GM23338 (cell line): ENCODE measurements around the gene FAM167B. TPM values are rescaled to one million over a fixed set of nuclear protein-coding genes. Genes with fewer than 3 reads are reported as not detected.

Source experiments
- ATAC-seq: fragments of 200-7000 bp; cut with Tn5 transposase; 3 replicates; pipeline ENCODE4 v1.9.1; 2020
- DNase-seq: peaks from one replicate; pipeline ENCODE4 v3.0.0-alpha.2; 2015; ENCODE audit warnings: low spot score
- H2AFZ ChIP-seq: fragments of 200-600 bp; sonication (generic); 2 replicates; pipeline ENCODE4 v1.8.0; 2016; ENCODE audit warnings: antibody characterized with exemption, mild to moderate bottlenecking, moderate library complexity
- H3F3A ChIP-seq: fragments of 200-600 bp; sonication (generic); replicated peaks from 2 replicates; pipeline ENCODE4 v1.8.0; 2017; ENCODE audit warnings: antibody characterized with exemption, mixed run types, low read depth
- H3K27ac ChIP-seq: fragments of 200-600 bp; sonication (generic); 2 replicates; pipeline ENCODE4 v1.6.1; 2016; ENCODE audit warnings: low read depth
- H3K27me3 ChIP-seq: fragments of 200-600 bp; sonication (generic); 2 replicates; pipeline ENCODE4 v1.8.0; 2016; ENCODE audit warnings: mild to moderate bottlenecking, mixed run types, moderate library complexity; ENCODE audit not compliant: insufficient read depth
- H3K36me3 ChIP-seq: fragments of 200-600 bp; sonication (generic); 2 replicates; pipeline ENCODE4 v1.8.0; 2016; ENCODE audit warnings: mild to moderate bottlenecking; ENCODE audit not compliant: insufficient read depth
- H3K4me1 ChIP-seq: fragments of 200-600 bp; sonication (generic); 2 replicates; pipeline ENCODE4 v1.8.0; 2016; ENCODE audit warnings: mild to moderate bottlenecking, moderate library complexity; ENCODE audit not compliant: insufficient read depth
- H3K4me2 ChIP-seq: fragments of 200-600 bp; sonication (generic); 2 replicates; pipeline ENCODE4 v1.7.1; 2017; ENCODE audit warnings: mixed run types
- H3K4me3 ChIP-seq: fragments of 200-600 bp; sonication (generic); 2 replicates; pipeline ENCODE4 v1.6.1; 2016; ENCODE audit warnings: mixed run types
- H3K79me2 ChIP-seq: fragments of 200-600 bp; sonication (generic); replicated peaks from 2 replicates; pipeline ENCODE4 v1.8.0; 2017; ENCODE audit warnings: mild to moderate bottlenecking; ENCODE audit not compliant: insufficient read depth
- H3K9me2 ChIP-seq: fragments of 200-600 bp; sonication (generic); 2 replicates; pipeline ENCODE4 v1.8.0; 2017; ENCODE audit not compliant: insufficient read depth
- H4K20me1 ChIP-seq: fragments of 200-600 bp; sonication (generic); replicated peaks from 2 replicates; pipeline ENCODE4 v1.8.0; 2017; ENCODE audit warnings: mild to moderate bottlenecking; ENCODE audit not compliant: insufficient read depth
- H3K27ac Mint-ChIP-seq: 2 replicates; pipeline ENCODE4 v1.8.0; 2020; ENCODE audit warnings: inconsistent platforms, mild to moderate bottlenecking, moderate library complexity, mixed read lengths
- H3K27me3 Mint-ChIP-seq: 3 replicates; pipeline ENCODE4 v1.8.0; 2022; ENCODE audit warnings: low read depth, mild to moderate bottlenecking, moderate library complexity, mixed read lengths, inconsistent platforms; ENCODE audit not compliant: insufficient read depth, poor library complexity
- H3K36me3 Mint-ChIP-seq: 3 replicates; pipeline ENCODE4 v1.8.0; 2021; ENCODE audit warnings: low read depth, mild to moderate bottlenecking, inconsistent platforms, moderate library complexity, mixed read lengths
- H3K4me1 Mint-ChIP-seq: 3 replicates; pipeline ENCODE4 v1.8.0; 2020; ENCODE audit warnings: mild to moderate bottlenecking, inconsistent platforms, mixed read lengths
- H3K4me3 Mint-ChIP-seq: 3 replicates; pipeline ENCODE4 v1.8.0; 2021; ENCODE audit warnings: moderate library complexity, mild to moderate bottlenecking, inconsistent platforms, mixed read lengths
- H3K9me3 Mint-ChIP-seq: 3 replicates; pipeline ENCODE4 v1.8.0; 2020; ENCODE audit warnings: moderate library complexity, mild to moderate bottlenecking, inconsistent platforms, mixed read lengths
- CREB1 ChIP-seq: fragments of 250-450 bp; sonication (Bioruptor Pico); IDR thresholded peaks from 2 replicates; pipeline ENCODE4 v1.5.0; 2020; ENCODE audit warnings: low read depth, mild to moderate bottlenecking, moderate library complexity
- CTCF ChIP-seq, 2 experiments: fragments of 200-600 bp in 1 of 2; sonication (generic) in 1 of 2; conservative IDR thresholded peaks; 2 replicates each; pipeline versions ENCODE4 v1.5.1 to v1.6.1; 2016 to 2017; ENCODE audit warnings: antibody characterized with exemption in 2 of 2, low read depth in 2 of 2, mild to moderate bottlenecking in 2 of 2, moderate library complexity in 1 of 2
- ETS1 ChIP-seq: IDR thresholded peaks from 2 replicates; pipeline ENCODE4 v1.6.1; 2016; ENCODE audit warnings: antibody characterized with exemption
- EZH2 ChIP-seq: fragments of 200-600 bp; sonication (generic); IDR thresholded peaks from one replicate; pipeline ENCODE4 v1.8.0; 2017; ENCODE audit warnings: antibody characterized with exemption, mild to moderate bottlenecking, low read depth; ENCODE audit not compliant: unreplicated experiment
- EZH2phosphoT487 ChIP-seq: fragments of 200-600 bp; sonication (generic); IDR thresholded peaks from one replicate; pipeline ENCODE4 v1.8.1; 2018; ENCODE audit warnings: antibody characterized with exemption; ENCODE audit not compliant: unreplicated experiment
- JUNB ChIP-seq: IDR thresholded peaks from one replicate; pipeline ENCODE4 v1.6.1; 2016; ENCODE audit warnings: antibody characterized with exemption; ENCODE audit not compliant: unreplicated experiment
- STAT1 ChIP-seq: IDR thresholded peaks from one replicate; pipeline ENCODE4 v1.6.1; 2016; ENCODE audit warnings: antibody characterized with exemption; ENCODE audit not compliant: unreplicated experiment
- ZNF114 ChIP-seq: fragments of 250-450 bp; sonication (Bioruptor Pico); IDR thresholded peaks from 2 replicates; pipeline ENCODE4 v1.5.0; 2020; ENCODE audit warnings: mild to moderate bottlenecking, moderate library complexity
- ZNF331 ChIP-seq: fragments of 250-450 bp; sonication (Bioruptor Pico); IDR thresholded peaks from 2 replicates; pipeline ENCODE4 v1.5.0; 2020; ENCODE audit warnings: low read depth, mild to moderate bottlenecking, moderate library complexity
- ZNF462 ChIP-seq: fragments of 250-450 bp; sonication (Bioruptor Pico); IDR thresholded peaks from 2 replicates; pipeline ENCODE4 v1.5.0; 2020; ENCODE audit warnings: mild to moderate bottlenecking, moderate library complexity
- polyA plus RNA-seq: library from polyadenylated mRNA; unstranded; fragments of >200 nt; fragmentation: Nextera tagmentation; extraction: Ambion mirVana; gene quantifications from 2 replicates; pipeline ENCODE4 v1.2.1, GENCODE V29; 2016
- total RNA-seq: library from RNA; depleted of rRNA; stranded (reverse); fragments of >200 nt; shearing (Covaris generic); gene quantifications from 2 replicates; pipeline ENCODE4 v1.2.3, GENCODE V29; 2014

Gene FAM167B
- total and polyA plus RNA-seq, 2 experiments from 2014 or later, result 0.31 to 2.2 TPM

- Histone ChIP-seq H2AFZ (no peak overlapping the region), H3K27ac (peak overlapping the region; percentile 39; the same call in 1 of the 2 replicates), H3K4me2 (no peak overlapping the region), H3K9me2 (no peaks in the 10 kb centered on the region), H3K4me1 (no peaks in the 10 kb centered on the region), H3K36me3 (peaks cover 38% of the 10 kb centered on the region), H4K20me1 (peaks cover 3% of the 10 kb centered on the region), H3K4me3 (no peak overlapping the region), H3K27me3 (no peaks in the 10 kb centered on the region), H3K79me2 (no peaks in the 10 kb centered on the region), H3F3A (peaks cover 14% of the 10 kb centered on the region)
- Mint-ChIP-seq H3K9me3 (no peaks in the 10 kb centered on the region), H3K27me3 (peaks cover 3% of the 10 kb centered on the region), H3K4me3 (no peak overlapping the region), H3K36me3 (peaks cover 60% of the 10 kb centered on the region), H3K4me1 (peaks cover 4% of the 10 kb centered on the region; the same call in 2 of the 3 replicates), H3K27ac (no peak overlapping the region)
- ATAC-seq, result no peak
- DNase-seq, result no peak
- TF ChIP-seq CREB1 (CRISPR knock-in tag) (no peak), ETS1 (no peak), JUNB (no peak), ZNF331 (no peak), EZH2 (no peak), STAT1 (no peak), EZH2phosphoT487 (no peak), ZNF114 (no peak), CTCF (conservative IDR thresholded peaks at IDR 0.05; ENCODE audit: low read depth in 2 of 2) (no peak)
Measured at GRCh38 chr1:32231843-32232432, 15.1 kb upstream of the FAM167B start.

- Histone ChIP-seq H3K9me2 (no peaks in the 10 kb centered on the region), H3K4me1 (no peaks in the 10 kb centered on the region), H3K27me3 (no peaks in the 10 kb centered on the region), H3K79me2 (no peaks in the 10 kb centered on the region), H2AFZ (no peak overlapping the region), H3K4me2 (no peak overlapping the region), H4K20me1 (peaks cover 2% of the 10 kb centered on the region), H3K36me3 (peaks cover 32% of the 10 kb centered on the region), H3K27ac (peak overlapping the region; percentile 69; the same call in 1 of the 2 replicates), H3F3A (peaks cover 14% of the 10 kb centered on the region), H3K4me3 (no peak overlapping the region)
- peaks cover 4% of the 10 kb centered on the region; the same call in 2 of the 3 replicates for H3K4me1 Mint-ChIP-seq
- peaks cover 3% of the 10 kb centered on the region for H3K27me3 Mint-ChIP-seq
- H3K9me3 Mint-ChIP-seq, result no peaks in the 10 kb centered on the region
- no peak for ATAC-seq
- peak overlapping the region; percentile 42; the same call in 1 of the 2 replicates for H3K27ac Mint-ChIP-seq
- H3K36me3 Mint-ChIP-seq, result peaks cover 53% of the 10 kb centered on the region
- DNase-seq, result no peak
- H3K4me3 Mint-ChIP-seq, result no peak overlapping the region
- TF ChIP-seq ETS1 (no peak), ZNF462 (CRISPR knock-in tag) (no peak)
Measured at GRCh38 chr1:32232558-32233304, 14.3 kb upstream of the FAM167B start.
